IPS-18a (cell line): ENCODE data around the gene SLC13A4.

ENCODE experiments used
- H3K27ac ChIP-seq: one replicate; pipeline ENCODE4 v1.5.1; 2013; ENCODE audit warnings: low read length
- H3K27me3 ChIP-seq: one replicate; pipeline ENCODE4 v1.6.1; 2013; ENCODE audit warnings: mild to moderate bottlenecking, low read length; ENCODE audit not compliant: control insufficient read depth, insufficient read depth
- H3K36me3 ChIP-seq: one replicate; pipeline ENCODE4 v1.6.1; 2013; ENCODE audit warnings: low read depth, low read length; ENCODE audit not compliant: control insufficient read depth
- H3K4me1 ChIP-seq: one replicate; pipeline ENCODE4 v1.6.1; 2013; ENCODE audit warnings: low read depth, low read length; ENCODE audit not compliant: control insufficient read depth
- H3K4me3 ChIP-seq: one replicate; pipeline ENCODE4 v1.5.1; 2013; ENCODE audit warnings: low read length
- H3K9ac ChIP-seq: one replicate; pipeline ENCODE4 v1.6.1; 2013; ENCODE audit warnings: mild to moderate bottlenecking, low read length, moderate library complexity
- H3K9me3 ChIP-seq: one replicate; pipeline ENCODE4 v1.6.1; 2013; ENCODE audit warnings: low read depth, low read length; ENCODE audit not compliant: control insufficient read depth

The SLC13A4 gene

GRCh38 chr7:135666846-135667245 lies 61.1 kb downstream of the SLC13A4 start:
- Histone ChIP-seq H3K27me3 (no peaks in the 10 kb centered on the region), H3K9ac (no peak overlapping the region), H3K27ac (no peak overlapping the region), H3K4me3 (no peak overlapping the region), H3K4me1 (no peaks in the 10 kb centered on the region), H3K9me3 (no peaks in the 10 kb centered on the region), H3K36me3 (no peaks in the 10 kb centered on the region)

DNA sequence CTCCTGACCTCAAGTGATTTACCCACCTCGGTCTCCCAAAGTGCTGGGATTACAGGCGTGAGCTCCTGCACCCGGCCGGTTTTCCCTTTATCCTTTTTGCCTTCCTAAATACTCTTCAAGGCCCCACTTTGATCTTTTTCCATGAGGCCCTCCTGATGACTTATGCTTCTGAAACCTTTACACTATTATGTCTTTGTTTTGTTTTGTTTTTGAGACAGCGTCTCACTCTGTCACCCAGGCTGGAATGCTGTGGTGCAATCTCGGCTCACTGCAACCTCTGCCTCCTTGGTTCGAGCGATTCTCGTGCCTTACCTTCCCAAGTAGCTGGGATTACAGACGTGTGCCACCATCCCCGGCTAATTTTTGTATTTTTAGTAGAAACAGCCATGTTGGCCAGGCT lies 61.8 kb downstream of the SLC13A4 start:
- Histone ChIP-seq H3K4me3 (no peak overlapping the region), H3K4me1 (no peaks in the 10 kb centered on the region), H3K36me3 (no peaks in the 10 kb centered on the region), H3K9ac (no peak overlapping the region), H3K27me3 (no peaks in the 10 kb centered on the region), H3K27ac (no peak overlapping the region), H3K9me3 (no peaks in the 10 kb centered on the region)

- no peaks in the 10 kb centered on the region for H3K4me1 ChIP-seq
- no peak overlapping the region for H3K27ac ChIP-seq
These were observed 62.9 kb downstream of the SLC13A4 start for GRCh38 chr7:135665042-135665441.

GRCh38 chr7:135664046-135664589 lies 63.9 kb downstream of the SLC13A4 start:
- Histone ChIP-seq H3K9me3 (no peaks in the 10 kb centered on the region), H3K9ac (no peak overlapping the region), H3K4me1 (no peaks in the 10 kb centered on the region), H3K27me3 (no peaks in the 10 kb centered on the region), H3K4me3 (no peak overlapping the region), H3K36me3 (no peaks in the 10 kb centered on the region), H3K27ac (no peak overlapping the region)

More at GRCh38 chr7:135665042-135665441, 62.9 kb downstream of the SLC13A4 start:
- H3K36me3 ChIP-seq = no peaks in the 10 kb centered on the region
- no peaks in the 10 kb centered on the region for H3K9me3 ChIP-seq
- no peak overlapping the region for H3K4me3 ChIP-seq
- H3K9ac ChIP-seq = no peak overlapping the region
- no peaks in the 10 kb centered on the region for H3K27me3 ChIP-seq

DNA sequence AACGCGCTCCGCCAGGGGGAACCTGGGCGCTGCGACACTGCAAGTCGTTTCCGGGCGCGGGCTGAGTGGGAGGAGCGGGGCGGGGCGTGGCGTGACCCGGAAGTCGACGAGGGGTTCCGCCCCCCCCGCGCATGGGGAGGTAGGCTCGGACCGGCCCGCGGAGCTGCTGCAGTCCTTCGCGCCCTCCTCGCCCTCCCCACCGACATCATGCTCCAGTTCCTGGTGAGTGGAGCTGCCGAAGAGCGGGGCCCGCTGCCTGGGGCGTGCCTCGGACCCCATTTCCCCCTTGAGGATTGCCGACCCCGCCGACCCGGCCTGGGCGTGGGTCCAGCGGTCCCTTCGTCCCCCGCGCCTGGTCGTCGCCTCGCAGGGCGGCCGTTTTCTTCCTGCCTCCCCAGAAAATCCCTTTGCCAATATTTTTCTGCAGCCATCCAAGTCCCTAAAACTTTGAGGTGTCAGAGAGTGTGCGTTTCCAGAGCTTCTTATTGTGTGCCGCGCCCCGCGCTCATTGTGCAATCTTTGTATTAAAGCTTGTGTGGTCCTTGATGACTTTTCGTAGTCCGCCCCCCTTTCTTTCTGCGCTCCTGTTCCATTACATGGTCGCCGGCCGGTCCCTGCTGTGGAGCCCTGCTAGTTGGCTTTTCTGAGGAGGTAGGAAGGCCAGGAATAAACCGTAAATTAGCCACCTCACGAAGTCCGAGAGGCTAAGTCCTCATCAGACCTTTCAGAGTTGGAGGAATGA lies 65.4 kb downstream of the SLC13A4 start, which contains the start of gene STMP1:
STMP1 (plus strand) TSS at position 142 of the 742 bp plus-strand sequence.
- peak within 1 kb of the TSS; percentile 100 for H3K4me3 ChIP-seq
- no peaks in the 10 kb centered on the region for H3K27me3 ChIP-seq
- H3K4me1 ChIP-seq = no peaks in the 10 kb centered on the region
- H3K27ac ChIP-seq = peak within 1 kb of the TSS; percentile 80
- no peaks in the 10 kb centered on the region for H3K36me3 ChIP-seq
- H3K9ac ChIP-seq = peak within 1 kb of the TSS; percentile 96
- H3K9me3 ChIP-seq = no peaks in the 10 kb centered on the region

GRCh38 chr7:135662123-135662372 lies 65.9 kb downstream of the SLC13A4 start:
- Histone ChIP-seq H3K9me3 (no peaks in the 10 kb centered on the region), H3K9ac (peak overlapping the region; percentile 59), H3K4me3 (peak overlapping the region; percentile 100), H3K27ac (no peak overlapping the region), H3K27me3 (no peaks in the 10 kb centered on the region), H3K4me1 (no peaks in the 10 kb centered on the region), H3K36me3 (no peaks in the 10 kb centered on the region)

DNA sequence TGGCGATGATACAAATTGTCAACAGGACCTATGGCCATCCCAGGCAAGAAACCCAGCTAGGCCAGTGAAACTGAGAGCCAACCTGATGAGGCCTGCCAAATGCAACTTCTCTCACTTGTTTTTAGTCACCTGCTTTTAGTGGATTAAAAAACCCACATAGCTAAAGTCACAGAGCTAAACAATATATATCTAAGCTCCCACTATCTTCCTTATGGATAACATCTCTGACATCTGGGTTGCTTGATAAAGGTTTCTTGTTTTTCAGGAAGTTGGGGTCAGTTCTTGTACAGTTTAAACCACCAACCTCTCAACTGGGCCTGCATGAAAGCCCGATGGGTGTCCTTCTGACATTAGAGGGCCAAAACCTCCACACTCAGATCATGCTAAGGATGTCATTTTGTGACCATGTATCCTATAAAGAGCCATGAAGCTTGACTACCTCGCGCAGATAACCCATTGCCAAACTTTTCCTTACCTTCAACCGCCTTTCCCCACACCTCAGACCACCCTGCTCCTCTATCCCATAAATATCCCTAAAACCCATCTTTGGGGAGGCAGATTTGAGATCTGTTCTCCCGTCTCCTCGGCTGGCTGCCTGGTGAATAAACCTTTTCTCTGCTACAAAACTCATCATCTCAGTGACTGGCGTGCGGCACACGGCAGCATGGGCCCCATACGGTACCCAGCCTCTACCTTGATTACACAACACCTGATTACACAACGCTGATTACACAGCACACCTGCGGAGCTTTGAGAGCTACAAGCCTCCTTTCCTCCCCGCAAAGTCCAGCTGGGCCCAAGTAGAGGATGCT lies 66.5 kb downstream of the SLC13A4 start:
- Histone ChIP-seq H3K4me1 (no peaks in the 10 kb centered on the region), H3K27ac (no peak overlapping the region)

DNA sequence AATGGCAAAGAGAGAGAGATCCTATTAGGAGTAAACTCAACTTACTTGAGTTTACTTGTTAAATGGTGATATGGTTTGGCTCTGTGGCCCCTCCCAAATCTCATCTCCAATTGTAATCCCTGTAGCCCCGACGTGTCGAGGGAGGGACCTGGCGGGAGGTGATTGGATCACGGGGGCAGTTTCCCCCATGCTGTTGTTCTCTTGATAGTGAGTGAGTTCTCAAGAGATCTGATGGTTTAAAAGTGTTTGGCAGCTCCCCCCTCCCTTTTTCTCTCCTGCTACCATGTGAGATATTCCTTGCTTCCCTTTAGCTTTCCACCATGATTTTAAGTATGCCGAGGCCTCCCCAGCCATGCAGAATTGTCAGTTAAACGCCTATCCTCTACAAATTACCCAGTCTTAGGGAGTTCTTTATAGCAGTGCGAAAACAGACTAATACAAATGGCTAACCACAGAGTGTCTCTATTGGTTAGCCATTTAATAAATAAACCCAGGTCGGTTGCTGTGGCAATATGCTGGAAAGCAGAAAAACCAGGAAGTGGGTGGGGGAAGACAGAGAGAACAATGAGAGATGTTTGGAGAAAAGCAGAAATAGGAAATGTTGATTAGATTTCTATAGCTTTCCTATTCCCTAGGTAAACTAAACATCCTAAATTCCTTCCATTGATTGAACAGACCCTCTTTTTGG lies 68.7 kb downstream of the SLC13A4 start:
- no peak overlapping the region for H3K27ac ChIP-seq

More for the DNA sequence above, 66.5 kb downstream of the SLC13A4 start:
- H3K9ac ChIP-seq = peak overlapping the region; percentile 59
- H3K4me3 ChIP-seq = peak overlapping the region; percentile 100
- H3K36me3 ChIP-seq = no peaks in the 10 kb centered on the region
- no peaks in the 10 kb centered on the region for H3K9me3 ChIP-seq
- H3K27me3 ChIP-seq = no peaks in the 10 kb centered on the region

GRCh38 chr7:135658564-135658963 lies 69.4 kb downstream of the SLC13A4 start:
- Histone ChIP-seq H3K36me3 (no peaks in the 10 kb centered on the region), H3K4me1 (no peaks in the 10 kb centered on the region), H3K27me3 (no peaks in the 10 kb centered on the region), H3K9ac (no peak overlapping the region), H3K27ac (no peak overlapping the region), H3K9me3 (no peaks in the 10 kb centered on the region), H3K4me3 (no peak overlapping the region)

More for the DNA sequence above, 68.7 kb downstream of the SLC13A4 start:
- H3K36me3 ChIP-seq = no peaks in the 10 kb centered on the region
- H3K4me3 ChIP-seq = no peak overlapping the region
- no peaks in the 10 kb centered on the region for H3K4me1 ChIP-seq
- H3K9ac ChIP-seq = no peak overlapping the region
- H3K9me3 ChIP-seq = no peaks in the 10 kb centered on the region
- H3K27me3 ChIP-seq = no peaks in the 10 kb centered on the region

DNA sequence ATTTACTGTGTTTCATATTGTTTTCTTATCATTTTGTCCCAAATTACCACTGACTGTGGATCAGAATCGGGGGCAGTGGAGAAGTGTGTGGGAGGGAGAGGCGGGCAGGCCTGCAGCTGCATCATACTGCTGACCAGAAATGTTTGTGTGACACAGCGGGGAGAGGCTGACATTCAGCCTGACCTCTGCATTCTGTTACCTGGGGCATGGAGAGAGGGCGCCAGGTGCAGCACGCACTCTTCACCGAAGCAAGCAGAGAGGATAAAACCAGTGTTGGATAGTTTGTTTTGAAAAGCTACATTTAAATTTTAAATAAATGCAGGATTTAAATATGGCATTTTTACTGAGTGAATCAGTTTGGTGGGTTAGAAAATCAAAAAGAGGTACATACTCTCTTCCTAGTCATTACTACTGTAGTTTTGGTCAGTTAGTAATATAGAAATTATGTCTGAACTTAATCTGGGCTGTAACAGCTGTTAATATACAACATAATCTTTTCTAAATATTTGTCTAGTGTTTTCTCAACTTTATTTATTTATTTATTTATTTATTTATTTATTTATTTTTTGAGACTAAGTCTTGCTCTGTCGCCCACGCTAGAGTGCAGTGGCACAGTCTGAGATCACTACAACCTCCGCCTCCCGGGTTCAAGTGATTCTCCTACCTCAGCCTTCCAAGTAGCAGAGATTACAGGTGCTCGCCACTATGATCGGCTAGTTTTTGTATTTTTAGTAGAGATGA lies 74.5 kb downstream of the SLC13A4 start:
- H3K4me1 ChIP-seq = no peaks in the 10 kb centered on the region
- H3K36me3 ChIP-seq = peaks cover 15% of the 10 kb centered on the region
- H3K27ac ChIP-seq = no peak overlapping the region
- H3K27me3 ChIP-seq = no peaks in the 10 kb centered on the region
- H3K4me3 ChIP-seq = no peak overlapping the region
- no peak overlapping the region for H3K9ac ChIP-seq
- no peaks in the 10 kb centered on the region for H3K9me3 ChIP-seq
